ENCODE results near the gene ATP5ME. TPM values are rescaled to one million over a fixed set of nuclear protein-coding genes. Genes with fewer than 3 reads are reported as not detected.
"Not testable (repeated sequence)": the region's sequence is repeated elsewhere in the genome, so short reads cannot be mapped to it uniquely, and the experiment has no call there.

The ATP5ME gene
- polyA plus RNA-seq, 3 donors = 272 to 299 (median 298) TPM

- DNase-seq (ENCODE audit: low read depth in 3 of 3, low spot score in 2 of 3) = no peak
Measured at GRCh38 chr4:673349-674091, 556 bp downstream of the ATP5ME start.

- no peak for DNase-seq (ENCODE audit: low read depth in 3 of 3, low spot score in 2 of 3)
Measured at GRCh38 chr4:671769-672168, 2.3 kb downstream of the ATP5ME start.

GRCh38 chr4:669806-670559 lies 4.1 kb downstream of the ATP5ME start:
- not testable (repeated sequence) for DNase-seq (ENCODE audit: low read depth in 3 of 3, low spot score in 2 of 3)

DNA sequence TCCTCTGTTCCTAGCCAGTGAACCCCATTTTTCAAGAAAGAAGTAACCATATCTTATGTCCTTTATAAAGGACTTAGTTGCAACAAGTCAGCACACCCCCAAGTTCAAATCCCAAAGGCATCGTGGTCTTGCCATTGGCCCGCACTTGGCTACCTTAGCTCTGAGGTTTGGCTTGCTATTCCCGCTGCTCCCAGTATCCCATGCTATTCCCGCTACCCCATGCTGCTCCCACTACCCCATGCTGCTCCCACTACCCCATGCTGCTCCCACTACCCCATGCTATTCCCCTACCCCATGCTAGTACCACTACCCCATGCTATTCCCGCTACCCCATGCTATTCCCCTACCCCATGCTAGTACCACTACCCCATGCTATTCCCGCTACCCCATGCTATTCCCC lies 5.9 kb downstream of the ATP5ME start:
- not testable (repeated sequence) for DNase-seq (ENCODE audit: low read depth in 3 of 3, low spot score in 2 of 3)

- DNase-seq (ENCODE audit: low read depth in 3 of 3, low spot score in 2 of 3) = no peak
Measured at GRCh38 chr4:667545-667925, 6.5 kb downstream of the ATP5ME start.

DNA sequence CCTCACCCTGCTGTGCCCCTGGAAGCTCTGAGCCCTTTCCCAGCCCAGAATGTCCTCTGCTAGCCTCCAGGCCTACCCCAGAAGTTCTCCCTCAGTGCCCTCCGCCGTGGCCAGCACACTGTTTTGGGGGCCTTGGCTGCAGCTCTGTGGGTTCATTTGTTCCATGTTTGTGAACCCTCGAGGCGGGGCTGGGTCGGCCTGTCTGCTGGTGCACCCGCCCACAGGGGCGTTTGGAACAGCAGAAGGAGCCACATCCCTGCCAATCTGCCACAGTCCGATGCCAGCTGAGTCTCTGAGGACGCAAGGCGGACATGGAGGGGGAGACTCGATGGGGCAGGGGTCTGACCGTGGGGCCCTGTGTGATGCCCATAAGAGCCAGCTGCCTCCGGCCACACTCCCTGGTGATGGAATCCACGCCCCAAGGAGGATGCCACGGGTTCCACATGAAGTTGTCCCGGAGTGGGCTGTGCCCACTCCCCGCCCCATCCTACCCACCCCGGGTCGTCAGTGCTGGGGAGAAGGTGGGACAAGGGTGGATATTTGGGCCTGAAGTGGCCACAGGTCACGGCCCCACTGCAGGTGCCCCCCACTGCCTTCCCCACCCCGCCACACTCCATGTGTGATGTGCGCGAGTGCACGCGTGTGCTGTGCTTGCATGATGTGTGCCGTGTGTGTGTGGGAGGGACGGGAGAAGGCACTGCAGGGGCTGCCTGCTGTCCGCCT lies 7.1 kb downstream of the ATP5ME start:
- DNase-seq (ENCODE audit: low read depth in 3 of 3, low spot score in 2 of 3) = no peak

- no peak for DNase-seq (ENCODE audit: low read depth in 3 of 3, low spot score in 2 of 3)
Measured at GRCh38 chr4:666436-666810, 7.7 kb downstream of the ATP5ME start.

DNA sequence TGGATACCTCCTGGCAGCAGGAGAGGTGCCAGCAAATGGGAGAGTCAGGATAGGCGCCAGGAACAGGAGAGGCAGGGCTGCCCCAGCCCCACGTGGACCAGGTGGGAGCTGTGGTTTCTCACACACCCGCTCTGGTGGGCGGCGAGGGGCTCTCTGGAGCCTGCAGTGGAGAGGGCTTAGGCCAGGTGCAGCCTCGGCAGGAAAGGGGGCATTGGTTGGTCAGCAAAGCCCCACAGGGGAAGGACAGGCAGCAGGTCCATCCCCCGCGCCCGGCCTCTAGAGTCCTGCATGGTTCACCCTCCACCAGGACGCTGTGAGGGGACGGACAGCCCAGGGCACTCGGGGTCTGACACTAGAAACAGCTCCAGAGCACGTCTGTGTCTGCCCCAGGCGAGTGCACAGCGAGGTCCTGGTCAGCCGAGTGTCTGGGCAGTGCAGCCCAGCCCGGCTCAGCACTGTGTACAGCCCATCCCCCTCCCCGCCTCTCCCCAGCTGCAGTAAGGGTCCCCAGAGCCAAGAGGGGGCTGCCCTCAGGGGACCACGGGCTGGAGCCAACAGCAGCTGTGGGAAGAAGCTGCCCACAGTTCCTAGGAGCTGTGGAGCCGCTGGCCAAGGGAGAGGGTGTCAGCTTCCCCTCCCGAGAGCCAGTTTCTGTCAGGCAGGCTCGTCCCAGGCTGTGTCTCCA lies 8.2 kb downstream of the ATP5ME start:
- DNase-seq (ENCODE audit: low read depth in 3 of 3, low spot score in 2 of 3) = no peak

DNA sequence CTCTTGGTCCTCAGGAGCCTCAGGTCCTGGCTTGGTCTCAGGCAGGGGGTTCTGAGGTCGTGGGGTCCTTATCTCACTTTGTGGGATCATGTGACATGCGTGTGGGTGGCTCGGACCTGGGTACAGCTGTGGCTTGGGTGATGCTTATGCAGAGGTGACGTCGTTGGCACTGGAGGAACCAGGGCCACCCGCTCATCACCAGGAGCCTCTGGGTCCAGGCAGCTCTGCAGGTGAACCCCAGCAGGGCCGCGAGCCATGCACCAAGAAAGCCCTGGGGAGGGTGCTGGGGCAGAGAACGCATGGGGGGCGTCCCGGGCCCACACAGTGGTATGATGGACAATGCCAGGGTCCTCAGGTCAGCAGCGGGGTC lies 8.7 kb downstream of the ATP5ME start:
- DNase-seq (ENCODE audit: low read depth in 3 of 3, low spot score in 2 of 3) = no peak

DNA sequence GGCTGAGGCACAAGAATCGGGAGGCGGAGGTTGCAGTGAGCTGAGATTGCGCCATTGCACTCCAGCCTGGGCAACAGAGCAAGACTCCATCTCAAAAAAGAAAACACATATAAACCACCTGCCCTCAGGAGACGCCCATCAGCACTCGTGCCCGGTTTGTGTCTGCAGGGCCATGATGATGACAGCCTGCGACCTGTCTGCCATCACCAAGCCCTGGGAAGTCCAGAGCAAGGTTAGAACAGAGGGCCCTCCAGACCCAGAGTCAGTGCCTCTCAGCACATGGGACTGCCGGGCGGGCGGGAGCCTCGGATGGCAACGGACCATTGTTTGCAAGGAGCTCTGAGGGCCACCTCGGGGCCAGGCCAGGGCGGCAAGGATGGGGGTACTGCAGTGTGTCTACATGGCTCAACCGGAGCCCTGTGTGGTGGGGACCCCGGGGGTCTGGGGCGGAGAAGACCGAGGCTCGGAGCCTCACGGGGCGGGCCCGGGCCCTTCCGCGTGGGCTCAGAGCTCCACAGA lies 9.3 kb downstream of the ATP5ME start:
- no peak for DNase-seq (ENCODE audit: low read depth in 3 of 3, low spot score in 2 of 3)

- DNase-seq (ENCODE audit: low read depth in 3 of 3, low spot score in 2 of 3) = no peak
Measured at GRCh38 chr4:663438-664428, 10.3 kb downstream of the ATP5ME start.

- DNase-seq (ENCODE audit: low read depth in 3 of 3, low spot score in 2 of 3) = no peak
Measured at GRCh38 chr4:663046-663437, 11.0 kb downstream of the ATP5ME start.

DNA sequence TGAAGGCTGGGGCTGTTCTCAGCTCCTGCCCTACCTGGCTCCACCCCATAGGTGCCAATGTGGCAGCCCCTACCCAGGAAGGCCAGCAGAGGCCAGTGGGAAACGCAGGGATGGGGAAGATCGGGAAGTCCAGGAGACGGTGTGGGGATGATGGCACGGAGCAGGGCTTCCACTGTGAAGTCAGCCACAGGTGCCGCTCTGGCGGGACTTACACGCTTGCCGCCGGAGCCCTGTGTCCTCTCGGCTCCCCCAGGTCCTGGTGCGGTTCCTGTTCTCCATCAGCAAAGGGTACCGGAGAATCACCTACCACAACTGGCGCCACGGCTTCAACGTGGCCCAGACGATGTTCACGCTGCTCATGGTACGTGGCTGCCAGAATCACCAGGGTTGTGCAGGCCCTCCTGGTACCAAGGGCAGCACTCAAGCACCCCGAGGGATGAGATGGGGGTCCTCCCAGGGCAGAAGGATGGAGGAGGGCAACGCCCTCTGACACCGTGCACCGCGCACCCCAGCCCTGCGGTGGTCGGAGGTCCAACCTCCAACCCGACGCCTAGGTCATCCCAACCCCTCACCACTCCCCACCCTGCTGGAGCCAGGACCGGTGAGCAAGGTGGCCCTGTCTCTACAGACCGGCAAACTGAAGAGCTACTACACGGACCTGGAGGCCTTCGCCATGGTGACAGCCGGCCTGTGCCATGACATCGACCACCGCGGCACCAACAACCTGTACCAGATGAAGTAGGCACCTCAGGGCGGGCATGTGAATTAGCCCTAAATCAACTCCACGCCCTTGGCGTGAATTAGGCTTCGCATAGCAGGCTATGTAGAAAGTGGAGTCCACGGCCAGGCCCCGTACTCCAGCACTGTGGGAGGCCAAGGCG lies 12.0 kb downstream of the ATP5ME start:
- no peak for DNase-seq (ENCODE audit: low read depth in 3 of 3, low spot score in 2 of 3)

GRCh38 chr4:661231-661630 lies 12.8 kb downstream of the ATP5ME start:
- no peak for DNase-seq (ENCODE audit: low read depth in 3 of 3, low spot score in 2 of 3)

- DNase-seq (ENCODE audit: low read depth in 3 of 3, low spot score in 2 of 3) = no peak
Measured at GRCh38 chr4:660401-660800, 13.7 kb downstream of the ATP5ME start.

DNA sequence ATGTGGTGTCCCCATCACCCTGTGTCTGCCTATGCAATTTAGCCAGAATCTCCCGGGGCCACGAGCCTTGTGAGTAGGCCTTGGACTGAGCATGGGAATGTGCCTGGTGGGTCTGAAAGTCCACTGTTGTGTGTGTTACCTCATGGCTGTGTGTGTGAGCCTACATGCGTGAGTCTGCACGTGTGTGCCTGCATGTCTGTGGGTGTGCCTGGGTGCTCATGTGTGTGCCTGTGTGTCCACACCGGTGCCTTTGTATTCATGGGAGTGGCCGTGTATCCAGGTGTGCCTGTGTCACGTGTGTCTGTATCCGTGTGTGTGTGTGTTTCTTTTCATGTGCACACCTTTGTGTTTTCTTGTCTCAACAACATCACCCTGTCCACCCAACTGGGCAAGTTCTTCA lies 14.2 kb downstream of the ATP5ME start:
- no peak for DNase-seq (ENCODE audit: low read depth in 3 of 3, low spot score in 2 of 3)

GRCh38 chr4:658681-659667 lies 15.1 kb downstream of the ATP5ME start:
- DNase-seq (ENCODE audit: low read depth in 3 of 3, low spot score in 2 of 3) = no peak

Measured in right renal cortex interstitium (tissue), 3 donors.